Endothelial cell of umbilical vein (primary cell): Measurements from ENCODE around the gene MT2A. TPM values are rescaled to one million over a fixed set of nuclear protein-coding genes. Genes with fewer than 3 reads are reported as not detected.
A peak's percentile ranks its signal among the peaks of the same experiment; 100 is the strongest.

Experiments used
- BruUV-seq: library from RNA; stranded (reverse); fragments of 400-500 nt; replicated peaks from 2 replicates; lab custom pipeline; 2021; lab: Mats Ljungman, UMichigan
- CTCF ChIA-PET: fragments of 300-600, 350-600 bp; sonication (Branson Sonifier 250); formaldehyde crosslinking; loops from one replicate; lab custom pipeline; 2021; ENCODE audit warnings: antibody characterized with exemption, inconsistent platforms; lab: Charles Lee
- POLR2A ChIA-PET: fragments of 300-600, 350-600 bp; sonication (Branson Sonifier 250); formaldehyde crosslinking; loops from one replicate; lab custom pipeline; 2021; ENCODE audit warnings: antibody characterized with exemption, inconsistent platforms; lab: Charles Lee
- DNase-seq: peaks from one replicate; pipeline ENCODE4 v3.0.0-alpha.2; 2011; ENCODE audit warnings: low read depth, low spot score
- FAIRE-seq: peaks from 2 replicates; lab custom pipeline; 2011; peaks lifted over from hg19 to GRCh38; lab: Jason Lieb, UNC
- H2AFZ ChIP-seq: 2 replicates; pipeline ENCODE4 v1.6.0; 2012; ENCODE audit warnings: low read depth, low read length, control low read depth, inconsistent platforms
- H3K27ac ChIP-seq: 2 replicates; pipeline ENCODE4 v1.5.1; 2011; ENCODE audit warnings: low read depth, mild to moderate bottlenecking, control low read depth, low read length, moderate library complexity; ENCODE audit not compliant: insufficient read depth
- H3K27me3 ChIP-seq, 2 experiments: 2 replicates each; pipeline versions ENCODE4 v1.6.0 to v1.6.1; 2011; ENCODE audit warnings: low read length in 2 of 2, mixed read lengths in 1 of 2; ENCODE audit not compliant: control insufficient read depth in 2 of 2, insufficient read depth in 2 of 2
- H3K36me3 ChIP-seq, 2 experiments: 2 replicates in 1 of 2; 3 replicates in 1 of 2; pipeline ENCODE4 v1.5.1; 2011; ENCODE audit warnings: low read length in 2 of 2, mild to moderate bottlenecking in 1 of 2, moderate library complexity in 1 of 2; ENCODE audit not compliant: control insufficient read depth in 2 of 2, insufficient read depth in 2 of 2; ENCODE audit errors: extremely low read depth in 1 of 2
- H3K4me1 ChIP-seq: 3 replicates; pipeline ENCODE4 v1.5.1; 2011; ENCODE audit warnings: mild to moderate bottlenecking, low read length; ENCODE audit not compliant: control insufficient read depth, insufficient read depth; ENCODE audit errors: extremely low read depth
- H3K4me2 ChIP-seq: 2 replicates; pipeline ENCODE4 v1.6.1; 2011; ENCODE audit warnings: low read length, control low read depth, mixed read lengths; ENCODE audit not compliant: insufficient read depth
- H3K4me3 ChIP-seq, 3 experiments: fragments of 200-600 bp in 1 of 3; sonication (generic), shearing (Covaris generic) in 1 of 3; replicated peaks in 1 of 3; 2 replicates each; pipeline ENCODE4 v1.5.1; 2011 to 2016; ENCODE audit warnings: control low read depth in 3 of 3, low read length in 3 of 3, mild to moderate bottlenecking in 2 of 3, inconsistent platforms in 1 of 3, low read depth in 1 of 3, moderate library complexity in 1 of 3; ENCODE audit not compliant: insufficient read depth in 1 of 3
- H3K79me2 ChIP-seq: 2 replicates; pipeline ENCODE4 v1.6.0; 2012; ENCODE audit warnings: low read length, inconsistent platforms; ENCODE audit not compliant: control insufficient read depth, insufficient read depth
- H3K9ac ChIP-seq: replicated peaks from 2 replicates; pipeline ENCODE3; 2011; ENCODE audit warnings: low read length, control low read depth; ENCODE audit not compliant: insufficient read depth; ENCODE audit errors: extremely low read depth
- H3K9me1 ChIP-seq: replicated peaks from 3 replicates; pipeline ENCODE4 v1.6.0; 2011; ENCODE audit warnings: mild to moderate bottlenecking, low read length; ENCODE audit not compliant: control insufficient read depth, insufficient read depth; ENCODE audit errors: extremely low read depth
- H3K9me3 ChIP-seq: replicated peaks from 2 replicates; pipeline ENCODE4 v1.5.1; 2012; ENCODE audit warnings: low read length, inconsistent platforms; ENCODE audit not compliant: control insufficient read depth, insufficient read depth
- H4K20me1 ChIP-seq: replicated peaks from 2 replicates; pipeline ENCODE3; 2011; ENCODE audit warnings: mild to moderate bottlenecking, low read length; ENCODE audit not compliant: control insufficient read depth, insufficient read depth; ENCODE audit errors: extremely low read depth
- EZH2 ChIP-seq: IDR thresholded peaks from 2 replicates; pipeline ENCODE4 v1.6.1; 2012; ENCODE audit warnings: borderline replicate concordance, low read depth, mild to moderate bottlenecking, moderate library complexity, low read length, inconsistent platforms; ENCODE audit not compliant: severe bottlenecking
- FOS ChIP-seq: IDR thresholded peaks from 2 replicates; pipeline ENCODE4 v1.6.1; 2011; ENCODE audit warnings: mild to moderate bottlenecking, low read length, moderate library complexity, borderline replicate concordance; ENCODE audit not compliant: insufficient read depth
- GATA2 ChIP-seq: IDR thresholded peaks from 2 replicates; pipeline ENCODE4 v1.7.0; 2011; ENCODE audit warnings: low read depth, mild to moderate bottlenecking, moderate library complexity, mixed read lengths, low read length; ENCODE audit not compliant: insufficient read length, insufficient read depth
- JUN ChIP-seq: IDR thresholded peaks from 2 replicates; pipeline ENCODE4 v1.6.1; 2011; ENCODE audit warnings: borderline replicate concordance, low read depth; ENCODE audit not compliant: insufficient read length, insufficient read depth
- MYC ChIP-seq: IDR thresholded peaks from one replicate; pipeline ENCODE4 v1.6.1; 2011; ENCODE audit warnings: mild to moderate bottlenecking, low read depth, low read length
- POLR2A ChIP-seq: IDR thresholded peaks from 2 replicates; pipeline ENCODE4 v1.6.1; 2012; ENCODE audit warnings: low read depth, mild to moderate bottlenecking, control low read depth, low read length
- POLR2AphosphoS5 ChIP-seq: IDR thresholded peaks from 2 replicates; pipeline ENCODE4 v1.6.1; 2012; ENCODE audit warnings: low read depth, mild to moderate bottlenecking, control low read depth, low read length, moderate library complexity; ENCODE audit not compliant: insufficient read depth
- dilution Hi-C: fragments of 300-500 bp; cut with MboI; formaldehyde crosslinking; loops from one replicate; pipeline ENCODE4 v1.15.0; 2019; ENCODE audit warnings: low sequenced_read_pairs; ENCODE audit not compliant: extremely low pct_ligation_motif_present
- intact Hi-C: fragments of 100-400 bp; cut with micrococcal nuclease; formaldehyde crosslinking; loops from one replicate; pipeline ENCODE4 v1.10.0; 2022
- polyA plus RNA-seq, 4 experiments: library from polyadenylated mRNA; depleted of rRNA in 3 of 4; stranded (reverse) in 3 of 4; unstranded in 1 of 4; fragments of >200 nt; gene quantifications; 2 replicates each; pipeline versions ENCODE4 v1.2.1 to v1.2.3, GENCODE V29; 2011 to 2012; ENCODE audit warnings: missing spikeins in 1 of 4
- total RNA-seq: library from RNA; stranded (reverse); gene quantifications from 2 replicates; pipeline ENCODE4 v1.2.3, GENCODE V29; 2021
- TF ChIP-seq, protein P1 (sequence below), 2 donors: IDR thresholded peaks; 1 replicate in 1 of 2; 2 replicates in 1 of 2; pipeline ENCODE4 v1.5.1; 2011; ENCODE audit warnings: low read length in 2 of 2, mild to moderate bottlenecking in 2 of 2, moderate library complexity in 2 of 2, control low read depth in 1 of 2, inconsistent platforms in 1 of 2, low read depth in 1 of 2; ENCODE audit not compliant: insufficient read depth in 1 of 2; ENCODE audit errors: extremely low read depth in 1 of 2
- TF ChIP-seq, protein P2 (sequence below): IDR thresholded peaks from 2 replicates; pipeline ENCODE4 v1.6.1; 2011; ENCODE audit not compliant: insufficient read depth, insufficient read length

Gene MT2A
- total and polyA plus RNA-seq, 2 donors (not counting 3 experiments of a cell fraction or from before 2014, with no cell fraction given), result 276 to 1,337 TPM

DNA sequence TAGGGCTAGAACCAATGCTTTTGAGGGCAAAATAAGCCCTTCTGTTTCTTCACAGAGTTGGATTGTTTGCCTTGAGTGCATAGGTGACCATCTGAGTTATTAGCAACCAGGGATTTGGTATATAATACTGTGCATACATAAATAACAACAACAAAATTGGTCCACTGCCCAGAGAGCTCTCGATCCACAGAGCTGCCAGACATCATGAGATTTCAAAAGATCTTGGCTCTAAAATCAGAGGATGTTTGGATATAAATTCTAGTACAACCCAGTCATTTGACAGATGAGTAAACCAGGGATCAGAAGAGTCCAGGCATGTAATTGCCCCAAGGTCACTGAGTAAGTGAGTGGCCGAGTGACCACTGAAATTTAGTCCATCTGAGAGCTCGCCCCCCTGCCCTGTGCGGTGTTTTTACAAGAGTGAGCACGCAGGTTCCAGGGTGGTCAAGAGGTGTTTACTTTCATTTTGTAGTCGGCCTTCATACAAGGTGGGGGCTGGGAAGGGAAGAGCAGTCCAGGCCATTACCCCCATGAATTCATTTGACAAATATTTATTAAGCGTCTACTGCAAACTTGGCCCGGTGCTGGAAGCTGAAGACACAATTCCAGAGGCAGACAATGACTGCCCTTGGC lies 1.8 kb upstream of the MT2A start:
- H3K9ac ChIP-seq, result peak overlapping the region; percentile 77

DNA sequence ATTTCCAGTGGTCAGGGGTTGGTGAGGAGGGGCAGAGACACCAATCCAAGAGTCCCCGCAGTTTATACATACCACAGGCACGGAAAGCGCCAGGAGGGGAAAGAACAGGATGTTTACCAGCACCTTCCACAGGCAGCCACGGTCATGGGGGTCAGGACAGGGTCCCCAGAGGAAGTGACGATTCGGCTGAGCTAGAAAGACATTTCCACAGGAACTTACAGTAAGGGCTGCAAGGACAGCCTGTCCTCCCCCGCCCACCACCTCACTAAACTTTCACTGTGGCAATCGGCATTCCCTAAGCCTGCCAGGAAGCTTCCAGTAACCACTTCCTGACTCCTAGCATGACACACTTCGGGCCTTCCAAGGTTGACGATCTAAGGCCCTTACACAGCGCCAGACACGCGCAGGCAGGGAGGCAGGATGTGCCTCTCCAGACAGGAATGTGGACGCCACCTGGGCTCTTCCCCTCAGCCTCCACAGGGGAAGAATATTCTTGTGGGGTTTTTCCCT lies 1.2 kb upstream of the MT2A start:
- H3K27me3 ChIP-seq, result no peaks in the 10 kb centered on the region
- CTCF ChIA-PET, result interaction anchor here (1.1 to 7.8 kb wide), 7 partner anchors 23 to 121 kb away, joined by 3 to 118 read pairs (median 4); no protein-coding TSS in a partner anchor
- H3K27ac ChIP-seq, result peak overlapping the region; percentile 99
- H3K9me3 ChIP-seq, result no peaks in the 10 kb centered on the region
- H3K79me2 ChIP-seq, result peaks cover 15% of the 10 kb centered on the region
- peak overlapping the region; percentile 87 for H3K4me2 ChIP-seq
- FAIRE-seq, result peak; percentile 100
- no peaks in the 10 kb centered on the region for H3K36me3 ChIP-seq
- peaks cover 50% of the 10 kb centered on the region for H3K4me1 ChIP-seq
- peak overlapping the region in 1 of 3 experiments; percentile 8 for H3K4me3 ChIP-seq
- dilution Hi-C loops, result no loop called here
- POLR2A ChIA-PET, result interaction anchor here (0.8 to 3.4 kb wide), 3 partner anchors 11 to 95 kb away, joined by 6 to 20 read pairs (median 9); partner anchors contain the start of gene MT1E
- peak overlapping the region; percentile 92 for H3K9ac ChIP-seq
- TF ChIP-seq JUN, result peak; percentile 59
- no peak for TF ChIP-seq EZH2
- peak; percentile 99 for TF ChIP-seq POLR2AphosphoS5
- TF ChIP-seq, protein P1, sequence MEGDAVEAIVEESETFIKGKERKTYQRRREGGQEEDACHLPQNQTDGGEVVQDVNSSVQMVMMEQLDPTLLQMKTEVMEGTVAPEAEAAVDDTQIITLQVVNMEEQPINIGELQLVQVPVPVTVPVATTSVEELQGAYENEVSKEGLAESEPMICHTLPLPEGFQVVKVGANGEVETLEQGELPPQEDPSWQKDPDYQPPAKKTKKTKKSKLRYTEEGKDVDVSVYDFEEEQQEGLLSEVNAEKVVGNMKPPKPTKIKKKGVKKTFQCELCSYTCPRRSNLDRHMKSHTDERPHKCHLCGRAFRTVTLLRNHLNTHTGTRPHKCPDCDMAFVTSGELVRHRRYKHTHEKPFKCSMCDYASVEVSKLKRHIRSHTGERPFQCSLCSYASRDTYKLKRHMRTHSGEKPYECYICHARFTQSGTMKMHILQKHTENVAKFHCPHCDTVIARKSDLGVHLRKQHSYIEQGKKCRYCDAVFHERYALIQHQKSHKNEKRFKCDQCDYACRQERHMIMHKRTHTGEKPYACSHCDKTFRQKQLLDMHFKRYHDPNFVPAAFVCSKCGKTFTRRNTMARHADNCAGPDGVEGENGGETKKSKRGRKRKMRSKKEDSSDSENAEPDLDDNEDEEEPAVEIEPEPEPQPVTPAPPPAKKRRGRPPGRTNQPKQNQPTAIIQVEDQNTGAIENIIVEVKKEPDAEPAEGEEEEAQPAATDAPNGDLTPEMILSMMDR (IDR thresholded peaks at IDR 0.05; ENCODE audit: extremely low read depth in 1 of 2, insufficient read depth in 1 of 2, low read depth in 1 of 2, low read length in 2 of 2), result no peak
- peak; percentile 94 for TF ChIP-seq POLR2A
- peak; percentile 49 for TF ChIP-seq MYC
- peak; percentile 89 for TF ChIP-seq FOS
- TF ChIP-seq, protein P2, sequence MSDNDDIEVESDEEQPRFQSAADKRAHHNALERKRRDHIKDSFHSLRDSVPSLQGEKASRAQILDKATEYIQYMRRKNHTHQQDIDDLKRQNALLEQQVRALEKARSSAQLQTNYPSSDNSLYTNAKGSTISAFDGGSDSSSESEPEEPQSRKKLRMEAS, result peak; percentile 40
- TF ChIP-seq GATA2, result peak; percentile 60
- peak; percentile 96 for DNase-seq
- H3K9me1 ChIP-seq, result no peaks in the 10 kb centered on the region
- H2AFZ ChIP-seq, result no peak overlapping the region
- no TSS peak for BruUV-seq
- no peaks in the 10 kb centered on the region for H4K20me1 ChIP-seq
- intact Hi-C loops, result loop anchor here (1.0 to 2.0 kb wide), 8 partner anchors 18 to 580 kb away; partner anchors contain the start of genes MT1E, MT1X, NUDT21 and OGFOD1

More for the DNA sequence above, 1.8 kb upstream of the MT2A start:
- no peaks in the 10 kb centered on the region for H3K9me3 ChIP-seq
- no peak overlapping the region for H2AFZ ChIP-seq
- TSS peak; percentile 10 for BruUV-seq
- intact Hi-C loops (loop anchor here (1.0 to 2.0 kb wide), 8 partner anchors 19 to 580 kb away; partner anchors contain the start of genes MT1E, MT1X, NUDT21 and OGFOD1), dilution Hi-C loops (no loop called here)
- H3K79me2 ChIP-seq, result peaks cover 13% of the 10 kb centered on the region
- H3K36me3 ChIP-seq, result no peaks in the 10 kb centered on the region
- peak overlapping the region; percentile 99 for H3K27ac ChIP-seq
- CTCF ChIA-PET, result interaction anchor here (1.0 to 7.8 kb wide), 8 partner anchors 19 to 122 kb away, joined by 3 to 118 read pairs (median 4); partner anchors contain the start of gene MT1E
- FAIRE-seq (no peak), DNase-seq (peak; percentile 81)
- H3K27me3 ChIP-seq, result no peaks in the 10 kb centered on the region
- POLR2A ChIA-PET, result interaction anchor here (0.7 to 3.4 kb wide), 5 partner anchors 11 to 95 kb away, joined by 3 to 20 read pairs (median 6); partner anchors contain the start of gene MT1E
- no peaks in the 10 kb centered on the region for H4K20me1 ChIP-seq
- no peaks in the 10 kb centered on the region for H3K9me1 ChIP-seq
- peak overlapping the region in 1 of 3 experiments; percentile 8 for H3K4me3 ChIP-seq
- H3K4me2 ChIP-seq, result peak overlapping the region; percentile 77
- H3K4me1 ChIP-seq, result peaks cover 46% of the 10 kb centered on the region
- TF ChIP-seq JUN (peak; percentile 26), EZH2 (no peak), POLR2A (no peak)
